Activated B cell treated with CpG ODN at 0.5 μM for 24 hours (primary cell): ENCODE results near the gene CHD6. TPM values are rescaled to one million over a fixed set of nuclear protein-coding genes. Genes with fewer than 3 reads are reported as not detected.
A peak's percentile ranks its signal among the peaks of the same experiment; 100 is the strongest.

Experiments
- ATAC-seq: fragments of 200-7000 bp; cut with Tn5 transposase; one replicate; pipeline ENCODE4 v1.10.0; 2021; ENCODE audit warnings: low read depth, mild to moderate bottlenecking, moderate library complexity
- CTCF ChIA-PET: fragments of 350-600 bp; sonication (Branson Sonifier 250); formaldehyde crosslinking; loops from one replicate; lab custom pipeline; 2021; ENCODE audit warnings: antibody characterized with exemption; lab: Charles Lee
- POLR2A ChIA-PET: fragments of 350-600 bp; sonication (Branson Sonifier 250); formaldehyde crosslinking; loops from one replicate; lab custom pipeline; 2021; ENCODE audit warnings: antibody characterized with exemption; lab: Charles Lee
- DNase-seq: peaks from one replicate; pipeline ENCODE4 v3.0.0; 2022
- H3K27ac Mint-ChIP-seq: one replicate; pipeline ENCODE4 v1.8.0; 2020; ENCODE audit warnings: mixed read lengths
- H3K27me3 Mint-ChIP-seq: one replicate; pipeline ENCODE4 v1.8.0; 2021; ENCODE audit warnings: mixed read lengths
- H3K36me3 Mint-ChIP-seq: one replicate; pipeline ENCODE4 v1.8.0; 2021; ENCODE audit warnings: low read depth, mixed read lengths
- H3K4me1 Mint-ChIP-seq: one replicate; pipeline ENCODE4 v1.8.0; 2021; ENCODE audit warnings: mixed read lengths
- H3K4me3 Mint-ChIP-seq: one replicate; pipeline ENCODE4 v1.8.0; 2020; ENCODE audit warnings: mild to moderate bottlenecking, mixed read lengths
- H3K9me3 Mint-ChIP-seq: one replicate; pipeline ENCODE4 v1.8.0; 2020; ENCODE audit warnings: mixed read lengths
- intact Hi-C: fragments of 100-400 bp; cut with micrococcal nuclease; formaldehyde crosslinking; loops from one replicate; pipeline ENCODE4 v1.15.1; 2024
- total RNA-seq: library from RNA; stranded (reverse); gene quantifications from 2 replicates; pipeline ENCODE4 v1.2.3, GENCODE V29; 2022
- TF ChIP-seq, protein P1 (sequence below): fragments of 200-600 bp; IDR thresholded peaks from one replicate; pipeline ENCODE4 v1.8.0; 2022; ENCODE audit warnings: antibody characterized with exemption, mild to moderate bottlenecking

Gene CHD6
- total RNA-seq, 1 donor from 2014 or later: 59.9 TPM

- POLR2A ChIA-PET: interaction anchor here (1.0 kb wide), 1 partner anchor 9 kb away, joined by 6 read pairs; the partner anchor contains the start of gene CHD6
- Mint-ChIP-seq H3K9me3 (no peaks in the 10 kb centered on the region), H3K4me1 (peaks cover 51% of the 10 kb centered on the region), H3K27ac (no peak overlapping the region), H3K27me3 (no peaks in the 10 kb centered on the region), H3K36me3 (peaks cover 12% of the 10 kb centered on the region), H3K4me3 (no peak overlapping the region)
- CTCF ChIA-PET: no interaction called here
- DNase-seq (no peak), ATAC-seq (peak; percentile 52)
- intact Hi-C loops: no loop called here
- TF ChIP-seq, protein P1, sequence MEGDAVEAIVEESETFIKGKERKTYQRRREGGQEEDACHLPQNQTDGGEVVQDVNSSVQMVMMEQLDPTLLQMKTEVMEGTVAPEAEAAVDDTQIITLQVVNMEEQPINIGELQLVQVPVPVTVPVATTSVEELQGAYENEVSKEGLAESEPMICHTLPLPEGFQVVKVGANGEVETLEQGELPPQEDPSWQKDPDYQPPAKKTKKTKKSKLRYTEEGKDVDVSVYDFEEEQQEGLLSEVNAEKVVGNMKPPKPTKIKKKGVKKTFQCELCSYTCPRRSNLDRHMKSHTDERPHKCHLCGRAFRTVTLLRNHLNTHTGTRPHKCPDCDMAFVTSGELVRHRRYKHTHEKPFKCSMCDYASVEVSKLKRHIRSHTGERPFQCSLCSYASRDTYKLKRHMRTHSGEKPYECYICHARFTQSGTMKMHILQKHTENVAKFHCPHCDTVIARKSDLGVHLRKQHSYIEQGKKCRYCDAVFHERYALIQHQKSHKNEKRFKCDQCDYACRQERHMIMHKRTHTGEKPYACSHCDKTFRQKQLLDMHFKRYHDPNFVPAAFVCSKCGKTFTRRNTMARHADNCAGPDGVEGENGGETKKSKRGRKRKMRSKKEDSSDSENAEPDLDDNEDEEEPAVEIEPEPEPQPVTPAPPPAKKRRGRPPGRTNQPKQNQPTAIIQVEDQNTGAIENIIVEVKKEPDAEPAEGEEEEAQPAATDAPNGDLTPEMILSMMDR: no peak
Observed at GRCh38 chr20:41609474-41609873, 8.7 kb downstream of the CHD6 start.

- H3K27me3 Mint-ChIP-seq: no peaks in the 10 kb centered on the region
- no peaks in the 10 kb centered on the region for H3K9me3 Mint-ChIP-seq
- peaks cover 48% of the 10 kb centered on the region for H3K4me1 Mint-ChIP-seq
- intact Hi-C loops: no loop called here
- no peak overlapping the region for H3K4me3 Mint-ChIP-seq
- no peak for ATAC-seq
- DNase-seq: no peak
- ChIA-PET POLR2A (no interaction called here), CTCF (no interaction called here)
- no peak overlapping the region for H3K27ac Mint-ChIP-seq
- H3K36me3 Mint-ChIP-seq: peaks cover 13% of the 10 kb centered on the region
- TF ChIP-seq, protein P1: no peak
Observed at GRCh38 chr20:41608606-41609005, 9.6 kb downstream of the CHD6 start.

DNA sequence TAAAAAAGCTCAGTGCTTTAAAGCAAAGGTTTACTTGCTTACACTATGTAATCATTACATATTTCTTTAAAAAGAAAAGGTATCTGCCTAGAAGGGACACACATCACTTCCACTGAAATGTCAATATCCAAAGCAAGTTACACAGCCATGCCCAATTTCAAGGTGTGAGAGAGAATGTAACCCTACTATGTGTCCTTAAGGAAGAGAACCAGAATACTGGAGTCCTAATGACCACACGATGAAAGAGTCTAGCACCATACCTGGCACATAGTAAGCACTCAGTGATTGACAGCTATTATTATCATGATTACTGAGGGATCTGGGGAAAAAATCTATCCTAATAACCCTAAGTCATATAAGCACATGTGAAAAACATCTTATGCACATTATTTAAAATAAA, 10.4 kb downstream of the CHD6 start:
- DNase-seq (no peak), ATAC-seq (no peak)
- intact Hi-C loops: no loop called here
- ChIA-PET POLR2A (interaction anchor here (0.8 kb wide), 1 partner anchor 9 kb away, joined by 4 read pairs; no protein-coding TSS in a partner anchor), CTCF (no interaction called here)
- Mint-ChIP-seq H3K27me3 (no peaks in the 10 kb centered on the region), H3K4me3 (no peak overlapping the region), H3K27ac (no peak overlapping the region), H3K36me3 (peaks cover 13% of the 10 kb centered on the region), H3K4me1 (peaks cover 46% of the 10 kb centered on the region), H3K9me3 (no peaks in the 10 kb centered on the region)
- TF ChIP-seq, protein P1: no peak

- CTCF ChIA-PET: no interaction called here
- Mint-ChIP-seq H3K9me3 (peaks cover 20% of the 10 kb centered on the region), H3K4me3 (no peak overlapping the region), H3K27me3 (no peaks in the 10 kb centered on the region), H3K27ac (no peak overlapping the region), H3K4me1 (peaks cover 32% of the 10 kb centered on the region), H3K36me3 (peaks cover 40% of the 10 kb centered on the region)
- TF ChIP-seq, protein P1: no peak
- POLR2A ChIA-PET: no interaction called here
- intact Hi-C loops: no loop called here
- no peak for ATAC-seq
- DNase-seq: no peak
Observed at GRCh38 chr20:41604002-41604401, 14.2 kb downstream of the CHD6 start.

DNA sequence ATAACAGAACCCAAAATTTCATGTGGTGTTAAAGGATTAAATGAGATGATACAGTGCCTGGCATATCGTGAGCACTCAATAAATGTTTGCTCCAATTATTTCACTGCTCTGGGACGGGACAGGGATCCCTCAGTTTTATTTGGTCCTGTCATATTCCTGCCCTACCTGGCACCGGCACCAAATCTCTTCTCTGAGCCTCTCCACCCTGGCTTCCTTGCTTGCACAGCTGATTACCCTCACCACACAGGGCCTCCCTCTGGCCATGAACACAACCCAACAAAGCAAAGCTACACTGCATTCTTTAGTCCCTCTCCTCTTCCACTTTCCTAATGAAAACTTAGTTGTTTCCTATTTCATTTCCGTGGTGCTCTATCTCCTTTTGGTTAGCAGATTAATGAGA, 16.4 kb downstream of the CHD6 start:
- DNase-seq: no peak
- H3K4me1 Mint-ChIP-seq: peaks cover 16% of the 10 kb centered on the region
- no peak overlapping the region for H3K27ac Mint-ChIP-seq
- POLR2A ChIA-PET: no interaction called here
- peaks cover 34% of the 10 kb centered on the region for H3K9me3 Mint-ChIP-seq
- H3K36me3 Mint-ChIP-seq: peaks cover 45% of the 10 kb centered on the region
- intact Hi-C loops: no loop called here
- TF ChIP-seq, protein P1: no peak
- no peaks in the 10 kb centered on the region for H3K27me3 Mint-ChIP-seq
- H3K4me3 Mint-ChIP-seq: no peak overlapping the region
- no peak for ATAC-seq
- CTCF ChIA-PET: no interaction called here
